ENCODE data around the gene BBS9.

Gene BBS9

DNA sequence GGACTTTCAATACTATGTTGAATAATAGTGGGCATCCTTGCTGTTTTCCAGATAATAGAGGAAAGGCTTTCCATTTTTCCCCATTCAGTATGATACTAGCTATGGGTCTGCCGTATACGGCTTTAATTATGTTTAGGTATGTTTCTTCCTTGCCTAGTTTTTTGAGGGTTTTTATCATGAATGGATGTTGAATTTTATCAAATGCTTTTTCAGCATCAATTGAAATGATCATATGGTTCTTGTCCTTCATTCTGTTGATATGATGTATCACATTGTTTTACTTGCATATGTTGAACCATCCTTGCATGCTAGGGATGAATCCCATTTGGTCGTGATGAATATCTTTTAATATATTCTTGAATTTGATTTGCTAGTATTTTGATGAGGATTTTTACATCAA is 11.0 kb upstream of the BBS9 start:
- H3K4me3 ChIP-seq (ENCODE audit: control insufficient read depth, low read depth, low read length), result no peak overlapping the region
- no peak for DNase-seq (ENCODE audit: low read depth)
- TF ChIP-seq, protein P1, sequence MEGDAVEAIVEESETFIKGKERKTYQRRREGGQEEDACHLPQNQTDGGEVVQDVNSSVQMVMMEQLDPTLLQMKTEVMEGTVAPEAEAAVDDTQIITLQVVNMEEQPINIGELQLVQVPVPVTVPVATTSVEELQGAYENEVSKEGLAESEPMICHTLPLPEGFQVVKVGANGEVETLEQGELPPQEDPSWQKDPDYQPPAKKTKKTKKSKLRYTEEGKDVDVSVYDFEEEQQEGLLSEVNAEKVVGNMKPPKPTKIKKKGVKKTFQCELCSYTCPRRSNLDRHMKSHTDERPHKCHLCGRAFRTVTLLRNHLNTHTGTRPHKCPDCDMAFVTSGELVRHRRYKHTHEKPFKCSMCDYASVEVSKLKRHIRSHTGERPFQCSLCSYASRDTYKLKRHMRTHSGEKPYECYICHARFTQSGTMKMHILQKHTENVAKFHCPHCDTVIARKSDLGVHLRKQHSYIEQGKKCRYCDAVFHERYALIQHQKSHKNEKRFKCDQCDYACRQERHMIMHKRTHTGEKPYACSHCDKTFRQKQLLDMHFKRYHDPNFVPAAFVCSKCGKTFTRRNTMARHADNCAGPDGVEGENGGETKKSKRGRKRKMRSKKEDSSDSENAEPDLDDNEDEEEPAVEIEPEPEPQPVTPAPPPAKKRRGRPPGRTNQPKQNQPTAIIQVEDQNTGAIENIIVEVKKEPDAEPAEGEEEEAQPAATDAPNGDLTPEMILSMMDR (conservative IDR thresholded peaks at IDR 0.05; ENCODE audit: control insufficient read depth, insufficient read depth, low read depth, low read length), result no peak

DNA sequence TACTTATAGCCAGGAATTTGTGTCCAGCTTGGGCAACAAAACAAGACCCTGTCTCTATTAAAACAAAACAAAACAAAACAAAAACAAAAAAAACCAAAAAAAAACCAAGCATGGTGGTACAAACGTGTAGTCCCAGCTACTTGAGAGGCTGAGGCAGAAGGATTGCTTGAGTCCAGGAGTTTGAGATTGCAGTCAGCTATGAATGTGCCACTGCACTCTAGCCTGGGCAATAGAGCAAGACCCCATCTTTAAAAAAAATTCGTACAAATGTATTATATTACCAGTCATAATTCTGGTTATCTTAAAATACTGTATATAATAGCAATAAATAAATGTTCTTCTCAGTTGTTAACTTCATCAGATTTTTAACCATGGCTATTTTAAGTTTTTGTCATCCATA is 2.3 kb upstream of the BBS9 start:
- TF ChIP-seq, protein P1 (conservative IDR thresholded peaks at IDR 0.05; ENCODE audit: control insufficient read depth, insufficient read depth, low read depth, low read length), result no peak
- DNase-seq (ENCODE audit: low read depth), result no peak
- H3K4me3 ChIP-seq (ENCODE audit: control insufficient read depth, low read depth, low read length), result no peak overlapping the region

DNA sequence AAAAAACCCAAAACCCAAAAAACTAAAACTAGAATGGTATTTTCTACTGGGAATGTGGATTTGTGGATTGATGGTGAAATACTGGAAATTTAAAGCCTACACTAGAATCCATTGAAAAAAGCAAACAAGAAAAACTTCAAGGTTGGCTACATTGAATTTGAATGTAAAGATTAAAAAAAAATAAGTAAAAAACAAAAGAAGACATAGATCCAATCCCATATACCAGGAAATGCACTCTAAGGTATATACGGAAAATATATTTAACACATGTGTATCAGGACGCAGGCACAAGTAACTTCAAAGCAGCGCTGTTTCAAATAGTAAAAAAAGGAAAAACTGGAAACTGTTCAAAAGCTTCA is 754 bp upstream of the BBS9 start:
- H3K4me3 ChIP-seq (ENCODE audit: control insufficient read depth, low read depth, low read length), result peak overlapping the region; percentile 93
- TF ChIP-seq, protein P1 (conservative IDR thresholded peaks at IDR 0.05; ENCODE audit: control insufficient read depth, insufficient read depth, low read depth, low read length), result no peak
- no peak for DNase-seq (ENCODE audit: low read depth)

DNA sequence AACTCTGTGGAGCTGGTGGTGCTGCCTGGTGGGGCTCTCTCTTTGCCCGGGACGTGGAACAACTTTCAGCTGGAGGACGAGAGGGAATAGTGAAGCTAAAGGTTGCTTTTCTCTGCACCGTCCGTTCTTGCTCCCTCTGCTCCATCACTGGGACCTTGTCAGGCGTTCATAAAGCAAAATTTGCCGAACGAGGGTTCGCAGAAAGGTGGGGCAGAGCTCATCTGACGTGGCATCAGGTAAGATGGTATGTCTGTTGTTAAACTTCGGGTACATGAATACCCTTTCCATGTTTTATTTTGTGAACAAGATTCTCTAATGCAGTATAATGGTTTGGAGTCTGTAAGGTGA is 416 bp downstream of the BBS9 start:
- H3K4me3 ChIP-seq (ENCODE audit: control insufficient read depth, low read depth, low read length), result peak overlapping the region; percentile 93
- DNase-seq (ENCODE audit: low read depth), result no peak
- TF ChIP-seq, protein P1 (conservative IDR thresholded peaks at IDR 0.05; ENCODE audit: control insufficient read depth, insufficient read depth, low read depth, low read length), result no peak

DNA sequence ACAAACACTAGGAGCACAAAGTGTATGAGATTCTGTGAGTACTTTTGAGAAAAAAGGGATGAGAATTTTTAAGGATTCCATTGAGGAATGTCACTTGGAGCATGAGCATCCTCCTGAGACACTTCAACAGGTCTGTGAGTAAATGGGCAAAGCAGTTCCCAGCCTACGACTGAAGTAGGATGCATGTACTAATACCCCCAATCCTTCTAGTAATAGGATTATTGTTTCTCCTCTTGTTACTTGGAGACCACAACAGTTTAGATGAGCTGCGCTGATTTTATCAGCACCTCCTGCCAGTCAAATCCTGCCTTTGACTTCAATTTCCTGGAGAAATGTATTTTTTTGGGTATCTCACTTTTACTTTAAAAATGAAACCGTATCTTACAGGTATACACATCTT is 820 bp downstream of the BBS9 start:
- H3K4me3 ChIP-seq (ENCODE audit: control insufficient read depth, low read depth, low read length), result peak overlapping the region; percentile 93
- DNase-seq (ENCODE audit: low read depth), result peak; percentile 7
- TF ChIP-seq, protein P1 (conservative IDR thresholded peaks at IDR 0.05; ENCODE audit: control insufficient read depth, insufficient read depth, low read depth, low read length), result no peak

DNA sequence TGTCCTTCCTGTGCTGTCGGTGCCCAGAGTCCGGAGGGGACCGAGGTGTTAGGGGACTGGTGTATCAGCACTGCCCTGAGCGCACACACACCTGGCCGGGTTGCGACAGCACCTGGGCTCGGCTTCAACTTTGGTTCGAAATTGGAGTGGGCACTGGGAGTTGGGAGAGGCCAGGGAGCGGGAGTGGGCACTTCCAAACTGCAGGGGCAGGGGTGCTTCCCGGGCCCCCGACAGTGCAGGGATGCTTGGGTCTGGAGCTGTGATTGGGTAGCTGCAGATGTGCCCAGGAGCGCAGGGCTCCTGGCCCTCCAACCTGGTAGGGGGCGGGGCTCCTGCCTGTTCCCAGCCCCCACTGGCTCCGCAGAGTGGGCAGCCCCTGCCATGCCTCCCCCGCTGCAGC is 7.7 kb downstream of the BBS9 start:
- TF ChIP-seq, protein P1 (conservative IDR thresholded peaks at IDR 0.05; ENCODE audit: control insufficient read depth, insufficient read depth, low read depth, low read length), result no peak
- no peak overlapping the region for H3K4me3 ChIP-seq (ENCODE audit: control insufficient read depth, low read depth, low read length)
- no peak for DNase-seq (ENCODE audit: low read depth)

DNA sequence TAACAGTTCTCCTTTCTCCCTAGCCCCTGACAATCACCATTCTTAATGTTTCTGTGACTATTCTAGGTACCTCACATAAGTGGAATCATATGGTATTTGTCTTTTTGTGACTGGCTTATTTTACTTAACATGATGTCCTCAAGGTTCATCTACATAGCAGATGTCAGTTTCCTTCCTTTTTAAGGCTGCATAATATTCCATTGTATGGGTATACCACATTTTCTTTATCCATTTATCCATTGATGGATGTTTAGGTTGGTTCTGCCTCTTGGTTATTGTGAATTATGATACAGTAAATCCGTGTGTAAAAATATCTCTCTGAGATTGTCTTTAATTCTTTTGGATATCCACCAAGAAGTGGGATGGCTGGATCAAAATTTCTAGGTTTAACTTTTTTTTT is 13.2 kb downstream of the BBS9 start:
- TF ChIP-seq, protein P1 (conservative IDR thresholded peaks at IDR 0.05; ENCODE audit: control insufficient read depth, insufficient read depth, low read depth, low read length), result no peak
- DNase-seq (ENCODE audit: low read depth), result no peak
- no peak overlapping the region for H3K4me3 ChIP-seq (ENCODE audit: control insufficient read depth, low read depth, low read length)
